K562 (cell line): ENCODE results near the gene TEX52. TPM values are rescaled to one million over a fixed set of nuclear protein-coding genes. Genes with fewer than 3 reads are reported as not detected.

Experiments
- ATF2 ChIP-seq: sonication (generic); formaldehyde crosslinking; IDR thresholded peaks from 2 replicates; pipeline ENCODE4 v1.8.1; 2022; ENCODE audit warnings: missing genetic modification reagents
- ATF6 ChIP-seq: sonication (generic); formaldehyde crosslinking; IDR thresholded peaks from 2 replicates; pipeline ENCODE4 v1.4.0; 2020; ENCODE audit warnings: mild to moderate bottlenecking, missing genetic modification reagents
- CBFA2T2 ChIP-seq: fragments of 450-650 bp; conservative IDR thresholded peaks from 2 replicates; pipeline ENCODE4 v1.6.1; 2017; ENCODE audit warnings: mild to moderate bottlenecking
- CTCF ChIP-seq, 3 experiments: IDR thresholded peaks in 2 of 3; conservative IDR thresholded peaks in 1 of 3; 2 replicates each; pipeline ENCODE4 v1.5.1; 2011 to 2012; ENCODE audit warnings: low read length in 3 of 3, mild to moderate bottlenecking in 3 of 3, control low read depth in 2 of 3, improper control_type of control experiment in 1 of 3, inconsistent platforms in 1 of 3, low read depth in 1 of 3, mixed read lengths in 1 of 3, moderate library complexity in 1 of 3; ENCODE audit not compliant: insufficient read depth in 2 of 3
- GATA2 ChIP-seq: sonication (generic); formaldehyde crosslinking; IDR thresholded peaks from 2 replicates; pipeline ENCODE4 v1.4.0; 2020; ENCODE audit warnings: mild to moderate bottlenecking, missing genetic modification reagents
- IRF9 ChIP-seq: fragments of 450-650 bp; IDR thresholded peaks from 2 replicates; pipeline ENCODE4 v1.6.1; 2016; ENCODE audit warnings: missing biosample characterization, missing genetic modification characterization
- MTA3 ChIP-seq: fragments of 450-650 bp; formaldehyde crosslinking; IDR thresholded peaks from 2 replicates; pipeline ENCODE4 v1.6.1; 2017; ENCODE audit warnings: mild to moderate bottlenecking, borderline replicate concordance
- NCOA1 ChIP-seq: fragments of 450-650 bp; IDR thresholded peaks from 2 replicates; pipeline ENCODE4 v1.6.1; 2016; ENCODE audit warnings: low read depth
- NCOA2 ChIP-seq, 2 experiments: fragments of 450-650 bp; IDR thresholded peaks; 2 replicates each; pipeline ENCODE4 v1.6.1; 2018; ENCODE audit warnings: mild to moderate bottlenecking in 2 of 2, moderate library complexity in 1 of 2; ENCODE audit not compliant: partially characterized antibody in 2 of 2
- NR2C2 ChIP-seq, 2 experiments: fragments of 200-800 bp in 1 of 2; sonication (Bioruptor generic) in 1 of 2; sonication (generic) in 1 of 2; formaldehyde crosslinking in 1 of 2; IDR thresholded peaks; 2 replicates each; pipeline versions ENCODE4 v1.6.1 to v1.8.0; 2016 to 2022; ENCODE audit warnings: mild to moderate bottlenecking in 1 of 2, missing compliant biosample characterization in 1 of 2, missing genetic modification characterization in 1 of 2, missing genetic modification reagents in 1 of 2
- SFPQ ChIP-seq: fragments of 200-400 bp; formaldehyde crosslinking; IDR thresholded peaks from 2 replicates; pipeline ENCODE4 v1.6.1; 2017; ENCODE audit warnings: mild to moderate bottlenecking, low read depth, low read length, moderate library complexity
- SNIP1 ChIP-seq: fragments of 450-650 bp; IDR thresholded peaks from 2 replicates; pipeline ENCODE4 v1.7.1; 2017; ENCODE audit warnings: low read depth, mild to moderate bottlenecking
- STAT5A ChIP-seq: IDR thresholded peaks from 2 replicates; pipeline ENCODE4 v1.6.1; 2012; ENCODE audit warnings: low read length, inconsistent platforms, borderline replicate concordance
- ZEB2 ChIP-seq: fragments of 450-650 bp; IDR thresholded peaks from 2 replicates; pipeline ENCODE4 v1.6.1; 2016
- polyA plus RNA-seq, 8 experiments: library from polyadenylated mRNA; depleted of rRNA in 4 of 8; stranded (reverse) in 5 of 8; unstranded in 3 of 8; fragments of >200 nt; fragmentation: Nextera tagmentation in 2 of 8; fragmentation: Illumina TruSeq in 1 of 8; extraction: Ambion mirVana in 2 of 8; extraction: Trizol in 1 of 8; gene quantifications; 2 replicates each; pipeline versions ENCODE4 v1.2.1 to v1.2.3, GENCODE V29; 2011 to 2014; ENCODE audit warnings: inconsistent platforms in 1 of 8, missing spikeins in 1 of 8
- total RNA-seq, 7 experiments: library from RNA; depleted of rRNA in 6 of 7; stranded (reverse); fragments of >200 nt in 6 of 7; fragmentation: Illumina TruSeq in 2 of 7; extraction: Trizol in 2 of 7; gene quantifications; 2 replicates each; pipeline versions ENCODE4 v1.2.1 to v1.2.3, GENCODE V29; 2011 to 2021; ENCODE audit warnings: low replicate concordance in 1 of 7

TEX52 gene
- total and polyA plus RNA-seq, 9 of the 15 experiments (the other 6 are each of a cell fraction or from before 2014, with no cell fraction given), result not detected

- TF ChIP-seq ATF6 (CRISPR knock-in tag) (no peak), MTA3 (no peak), NR2C2 (CRISPR knock-in tag; IDR thresholded peaks at IDR 0.05) (no peak), NR2C2 (tag; IDR thresholded peaks at IDR 0.05) (no peak), IRF9 (tag) (no peak), ZEB2 (no peak), GATA2 (no peak), CBFA2T2 (no peak), SNIP1 (no peak), STAT5A (no peak), ATF2 (CRISPR knock-in tag) (no peak), CTCF (IDR thresholded peaks at IDR 0.05 in 2 of 3, conservative IDR thresholded peaks at IDR 0.05 in 1 of 3; ENCODE audit: insufficient read depth in 2 of 3, low read depth in 1 of 3, low read length in 3 of 3) (peak; percentile 73 to 79 (median 74)), NCOA1 (no peak), SFPQ (no peak), NCOA2 (IDR thresholded peaks at IDR 0.05; ENCODE audit: partially characterized antibody in 2 of 2) (no peak)
Measured at GRCh38 chr12:2853626-2854025, 3.2 kb downstream of the TEX52 start (continued).
